ENCODE data around the gene FBXO47. TPM values are rescaled to one million over a fixed set of nuclear protein-coding genes. Genes with fewer than 3 reads are reported as not detected.

The FBXO47 gene
- total and polyA plus RNA-seq, 9 of the 15 experiments (the other 6 are each of a cell fraction or from before 2014, with no cell fraction given): not detected

DNA sequence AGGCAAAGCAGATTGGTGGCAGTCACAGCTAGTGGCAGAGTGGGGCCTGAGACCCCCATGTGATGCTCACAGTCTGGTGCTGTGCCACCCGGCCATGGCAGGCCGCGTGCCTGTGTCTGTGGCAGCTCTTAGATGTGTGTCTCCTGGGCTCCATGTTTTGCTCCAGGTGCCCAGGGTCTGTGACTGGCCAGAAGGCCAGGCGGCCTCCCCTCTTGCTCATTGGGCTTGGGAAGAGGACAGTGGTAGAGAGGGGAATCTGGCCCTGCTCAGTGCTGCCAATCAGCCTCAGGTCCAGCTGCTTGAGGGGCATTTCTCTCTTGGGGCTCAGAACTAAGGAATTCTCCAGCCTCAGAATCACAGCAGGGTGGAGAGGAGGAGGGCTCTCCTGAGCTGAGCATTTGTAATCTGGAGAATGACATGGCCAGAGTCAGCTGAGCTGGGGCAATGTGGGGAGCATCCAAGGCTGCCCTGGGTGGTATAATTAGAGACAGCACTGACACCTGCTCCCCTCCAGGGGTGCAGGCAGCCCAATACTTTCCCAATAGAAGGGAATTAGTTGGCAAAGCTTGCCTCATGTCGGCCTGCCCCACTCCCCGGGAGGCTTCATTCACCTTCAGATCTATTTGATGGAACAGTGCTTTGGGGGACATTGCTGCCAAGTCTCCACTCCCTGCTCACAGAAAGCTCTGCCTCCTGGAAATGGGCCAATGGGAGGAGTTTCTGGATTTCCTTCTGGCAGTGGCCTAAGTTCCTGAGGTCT is 44.5 kb downstream of the FBXO47 start:
- Histone ChIP-seq H4K20me1 (replicated peaks; ENCODE audit: control insufficient read depth, insufficient read depth, low read length) (no peaks in the 10 kb centered on the region; the same call in 1 of the 2 replicates), H3K27ac (ENCODE audit: extremely low read depth, low read depth, low read length) (no peak overlapping the region), H3K9me1 (ENCODE audit: control insufficient read depth, insufficient read depth, low read length) (no peaks in the 10 kb centered on the region), H3K4me2 (ENCODE audit: insufficient read depth, low read length) (no peak overlapping the region), H3K79me2 (ENCODE audit: control insufficient read depth, insufficient read depth, low read length) (no peaks in the 10 kb centered on the region), H3K9me3 (replicated peaks; ENCODE audit: control insufficient read depth, insufficient read depth, low read depth, low read length) (no peaks in the 10 kb centered on the region), H3K9ac (ENCODE audit: insufficient read depth in 1 of 2, low read depth in 2 of 2, low read length in 2 of 2) (peak overlapping the region in 1 of 2 experiments; percentile 26; a peak in 1 of 4 replicates), H2AFZ (ENCODE audit: low read depth, low read length) (no peak overlapping the region), H3K4me3 (no peak overlapping the region), H3K4me1 (replicated peaks in 1 of 2; ENCODE audit: control insufficient read depth in 2 of 2, insufficient read depth in 2 of 2, low read length in 2 of 2) (peaks cover 7 to 9% of the 10 kb centered on the region in 2 experiments; a peak in 3 of 5 replicates), H3K27me3 (ENCODE audit: control insufficient read depth in 2 of 2, insufficient read depth in 2 of 2, low read length in 2 of 2) (no peaks in the 10 kb centered on the region), H3K36me3 (ENCODE audit: control insufficient read depth, insufficient read depth, low read length) (peaks cover 26% of the 10 kb centered on the region; the same call in 1 of the 3 replicates)
- in situ Hi-C loops (cut with MboI) (no loop called here), intact Hi-C loops (cut with micrococcal nuclease) (no loop called here)
- no TSS peak for BruUV-seq (replicated peaks)
- DNase-seq (ENCODE audit: extremely low read depth in 1 of 4, low spot score in 3 of 4) (peak in 2 of 4 experiments; percentile 27 to 36), ATAC-seq (peak; percentile 22; the same call in 2 of the 3 replicates), FAIRE-seq (no peak)
- ChIA-PET POLR2A (interaction anchor here (0.7 to 2.5 kb wide), 7 partner anchors 9 to 478 kb away, joined by 3 to 7 read pairs (median 4); no protein-coding TSS in a partner anchor), CTCF (ENCODE audit: low intra/inter-chr PET ratio) (interaction anchor here (0.5 kb wide), 1 partner anchor 54 kb away, joined by 5 read pairs; no protein-coding TSS in a partner anchor)
- 41% methylated on average over 5 of the region's 6 CpGs for WGBS (ENCODE audit: insufficient coverage, low coverage, missing lambda C conversion rate)
- TF ChIP-seq BMI1 (IDR thresholded peaks at IDR 0.05; ENCODE audit: low read length) (no peak), POLR2A (conservative IDR thresholded peaks at IDR 0.05) (0 out of 2 replicates have a peak, but pooled peaks have one; percentile 13), ZNF668 (CRISPR knock-in tag; IDR thresholded peaks at IDR 0.05) (no peak), EHMT2 (IDR thresholded peaks at IDR 0.05) (no peak), RFX1 (IDR thresholded peaks at IDR 0.05) (no peak), SREBF2 (CRISPR knock-in tag; IDR thresholded peaks at IDR 0.05) (no peak), RFX5 (IDR thresholded peaks at IDR 0.05; ENCODE audit: low read depth, low read length) (no peak), RBM22 (IDR thresholded peaks at IDR 0.05; ENCODE audit: low read depth, low read length, poor library complexity, severe bottlenecking) (peak; percentile 33), ZNF384 (IDR thresholded peaks at IDR 0.05; ENCODE audit: low read depth, low read length) (no peak), SP1 (CRISPR knock-in tag; IDR thresholded peaks at IDR 0.05) (no peak), POLR3G (IDR thresholded peaks at IDR 0.05; ENCODE audit: extremely low read depth, insufficient read length, insufficient replicate concordance) (no peak), HIVEP1 (CRISPR knock-in tag; IDR thresholded peaks at IDR 0.05) (no peak), HDAC1 (IDR thresholded peaks at IDR 0.05) (no peak), ZNF696 (CRISPR knock-in tag; conservative IDR thresholded peaks at IDR 0.05) (no peak), POLR2G (IDR thresholded peaks at IDR 0.05; ENCODE audit: low read depth, low read length) (peak; percentile 43; the same call in 1 of the 2 replicates), SAFB2 (IDR thresholded peaks at IDR 0.05; ENCODE audit: borderline replicate concordance, low read depth, low read length, severe bottlenecking) (no peak), NFE2L1 (tag; IDR thresholded peaks at IDR 0.05; ENCODE audit: borderline replicate concordance, low read depth) (no peak), ZNF253 (CRISPR knock-in tag; conservative IDR thresholded peaks at IDR 0.05) (no peak)
- TF ChIP-seq, protein P1, sequence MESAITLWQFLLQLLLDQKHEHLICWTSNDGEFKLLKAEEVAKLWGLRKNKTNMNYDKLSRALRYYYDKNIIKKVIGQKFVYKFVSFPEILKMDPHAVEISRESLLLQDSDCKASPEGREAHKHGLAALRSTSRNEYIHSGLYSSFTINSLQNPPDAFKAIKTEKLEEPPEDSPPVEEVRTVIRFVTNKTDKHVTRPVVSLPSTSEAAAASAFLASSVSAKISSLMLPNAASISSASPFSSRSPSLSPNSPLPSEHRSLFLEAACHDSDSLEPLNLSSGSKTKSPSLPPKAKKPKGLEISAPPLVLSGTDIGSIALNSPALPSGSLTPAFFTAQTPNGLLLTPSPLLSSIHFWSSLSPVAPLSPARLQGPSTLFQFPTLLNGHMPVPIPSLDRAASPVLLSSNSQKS (CRISPR knock-in tag; IDR thresholded peaks at IDR 0.05): no peak
- TF ChIP-seq, protein P2, sequence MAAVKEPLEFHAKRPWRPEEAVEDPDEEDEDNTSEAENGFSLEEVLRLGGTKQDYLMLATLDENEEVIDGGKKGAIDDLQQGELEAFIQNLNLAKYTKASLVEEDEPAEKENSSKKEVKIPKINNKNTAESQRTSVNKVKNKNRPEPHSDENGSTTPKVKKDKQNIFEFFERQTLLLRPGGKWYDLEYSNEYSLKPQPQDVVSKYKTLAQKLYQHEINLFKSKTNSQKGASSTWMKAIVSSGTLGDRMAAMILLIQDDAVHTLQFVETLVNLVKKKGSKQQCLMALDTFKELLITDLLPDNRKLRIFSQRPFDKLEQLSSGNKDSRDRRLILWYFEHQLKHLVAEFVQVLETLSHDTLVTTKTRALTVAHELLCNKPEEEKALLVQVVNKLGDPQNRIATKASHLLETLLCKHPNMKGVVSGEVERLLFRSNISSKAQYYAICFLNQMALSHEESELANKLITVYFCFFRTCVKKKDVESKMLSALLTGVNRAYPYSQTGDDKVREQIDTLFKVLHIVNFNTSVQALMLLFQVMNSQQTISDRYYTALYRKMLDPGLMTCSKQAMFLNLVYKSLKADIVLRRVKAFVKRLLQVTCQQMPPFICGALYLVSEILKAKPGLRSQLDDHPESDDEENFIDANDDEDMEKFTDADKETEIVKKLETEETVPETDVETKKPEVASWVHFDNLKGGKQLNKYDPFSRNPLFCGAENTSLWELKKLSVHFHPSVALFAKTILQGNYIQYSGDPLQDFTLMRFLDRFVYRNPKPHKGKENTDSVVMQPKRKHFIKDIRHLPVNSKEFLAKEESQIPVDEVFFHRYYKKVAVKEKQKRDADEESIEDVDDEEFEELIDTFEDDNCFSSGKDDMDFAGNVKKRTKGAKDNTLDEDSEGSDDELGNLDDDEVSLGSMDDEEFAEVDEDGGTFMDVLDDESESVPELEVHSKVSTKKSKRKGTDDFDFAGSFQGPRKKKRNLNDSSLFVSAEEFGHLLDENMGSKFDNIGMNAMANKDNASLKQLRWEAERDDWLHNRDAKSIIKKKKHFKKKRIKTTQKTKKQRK (IDR thresholded peaks at IDR 0.05; ENCODE audit: borderline replicate concordance, low read depth, low read length): no peak

Measured in K562 (cell line).